SK-N-SH treated with all-trans-retinoic acid at 6 μM for 48 hours (cell line): ENCODE data around the gene CPS1.

ENCODE experiments used
- GLIS3 ChIP-seq: fragments of 250-450 bp; sonication (Bioruptor Pico); IDR thresholded peaks from 2 replicates; pipeline ENCODE4 v1.5.0; 2020; ENCODE audit warnings: mild to moderate bottlenecking, moderate library complexity
- ISL1 ChIP-seq: fragments of 250-450 bp; sonication (Bioruptor Pico); IDR thresholded peaks from 2 replicates; pipeline ENCODE4 v2.1.2; 2022; ENCODE audit warnings: mild to moderate bottlenecking, moderate library complexity
- OSR1 ChIP-seq: fragments of 250-450 bp; sonication (Bioruptor Pico); IDR thresholded peaks from 2 replicates; pipeline ENCODE4 v1.8.0; 2022; ENCODE audit warnings: moderate library complexity, mild to moderate bottlenecking, inconsistent platforms
- PPARA ChIP-seq: fragments of 250-450 bp; sonication (Bioruptor Pico); IDR thresholded peaks from 2 replicates; pipeline ENCODE4 v1.5.0; 2020; ENCODE audit warnings: mild to moderate bottlenecking, borderline replicate concordance
- SNAI2 ChIP-seq: fragments of 250-450 bp; sonication (Bioruptor Pico); IDR thresholded peaks from 2 replicates; pipeline ENCODE4 v1.5.0; 2020; ENCODE audit warnings: mild to moderate bottlenecking, moderate library complexity
- ZFP30 ChIP-seq: fragments of 450-650 bp; formaldehyde crosslinking; IDR thresholded peaks from 2 replicates; pipeline ENCODE4 v1.5.0; 2022; ENCODE audit warnings: mild to moderate bottlenecking, moderate library complexity
- TF ChIP-seq, protein P1 (sequence below): fragments of 250-450 bp; sonication (Bioruptor Pico); IDR thresholded peaks from 2 replicates; pipeline ENCODE4 v1.5.1; 2021; ENCODE audit warnings: mild to moderate bottlenecking, moderate library complexity
- TF ChIP-seq, protein P2 (sequence below): fragments of 250-450 bp; sonication (Bioruptor Pico); IDR thresholded peaks from 2 replicates; pipeline ENCODE4 v1.5.1; 2020; ENCODE audit warnings: low read depth, mild to moderate bottlenecking, moderate library complexity
- TF ChIP-seq, protein P3 (sequence below): fragments of 250-450 bp; sonication (Bioruptor Pico); IDR thresholded peaks from 2 replicates; pipeline ENCODE4 v1.5.0; 2020; ENCODE audit warnings: mild to moderate bottlenecking, moderate library complexity

DNA sequence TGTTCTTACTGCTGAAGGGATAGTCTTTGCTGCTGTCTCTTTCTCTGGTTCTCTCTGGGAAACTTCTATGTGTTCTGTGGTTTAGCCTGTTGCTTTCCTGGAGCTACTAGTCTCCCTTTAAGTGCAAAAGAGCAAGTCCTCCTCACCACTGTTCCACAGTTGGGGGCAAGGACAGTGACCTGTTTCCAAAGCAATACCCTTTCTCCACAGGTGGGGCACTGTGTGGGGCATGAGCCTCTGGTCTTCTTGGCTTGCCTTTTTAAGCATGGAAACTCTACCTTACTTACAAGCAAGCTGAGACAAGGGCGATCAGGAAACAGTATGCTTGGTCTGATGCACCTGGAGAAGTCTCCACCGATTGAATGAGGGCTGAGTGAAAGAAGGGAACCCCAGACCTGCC lies 156.7 kb downstream of the CPS1 start:
- TF ChIP-seq, protein P1, sequence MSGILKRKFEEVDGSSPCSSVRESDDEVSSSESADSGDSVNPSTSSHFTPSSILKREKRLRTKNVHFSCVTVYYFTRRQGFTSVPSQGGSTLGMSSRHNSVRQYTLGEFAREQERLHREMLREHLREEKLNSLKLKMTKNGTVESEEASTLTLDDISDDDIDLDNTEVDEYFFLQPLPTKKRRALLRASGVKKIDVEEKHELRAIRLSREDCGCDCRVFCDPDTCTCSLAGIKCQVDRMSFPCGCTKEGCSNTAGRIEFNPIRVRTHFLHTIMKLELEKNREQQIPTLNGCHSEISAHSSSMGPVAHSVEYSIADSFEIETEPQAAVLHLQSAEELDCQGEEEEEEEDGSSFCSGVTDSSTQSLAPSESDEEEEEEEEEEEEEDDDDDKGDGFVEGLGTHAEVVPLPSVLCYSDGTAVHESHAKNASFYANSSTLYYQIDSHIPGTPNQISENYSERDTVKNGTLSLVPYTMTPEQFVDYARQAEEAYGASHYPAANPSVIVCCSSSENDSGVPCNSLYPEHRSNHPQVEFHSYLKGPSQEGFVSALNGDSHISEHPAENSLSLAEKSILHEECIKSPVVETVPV (CRISPR knock-in tag), result no peak
- TF ChIP-seq ISL1 (no peak), PPARA (CRISPR knock-in tag) (no peak), GLIS3 (no peak), ZFP30 (CRISPR knock-in tag) (no peak), SNAI2 (CRISPR knock-in tag) (no peak), OSR1 (CRISPR knock-in tag) (no peak)
- TF ChIP-seq, protein P2, sequence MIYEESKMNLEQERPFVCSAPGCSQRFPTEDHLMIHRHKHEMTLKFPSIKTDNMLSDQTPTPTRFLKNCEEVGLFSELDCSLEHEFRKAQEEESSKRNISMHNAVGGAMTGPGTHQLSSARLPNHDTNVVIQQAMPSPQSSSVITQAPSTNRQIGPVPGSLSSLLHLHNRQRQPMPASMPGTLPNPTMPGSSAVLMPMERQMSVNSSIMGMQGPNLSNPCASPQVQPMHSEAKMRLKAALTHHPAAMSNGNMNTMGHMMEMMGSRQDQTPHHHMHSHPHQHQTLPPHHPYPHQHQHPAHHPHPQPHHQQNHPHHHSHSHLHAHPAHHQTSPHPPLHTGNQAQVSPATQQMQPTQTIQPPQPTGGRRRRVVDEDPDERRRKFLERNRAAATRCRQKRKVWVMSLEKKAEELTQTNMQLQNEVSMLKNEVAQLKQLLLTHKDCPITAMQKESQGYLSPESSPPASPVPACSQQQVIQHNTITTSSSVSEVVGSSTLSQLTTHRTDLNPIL (CRISPR knock-in tag), result no peak
- TF ChIP-seq, protein P3, sequence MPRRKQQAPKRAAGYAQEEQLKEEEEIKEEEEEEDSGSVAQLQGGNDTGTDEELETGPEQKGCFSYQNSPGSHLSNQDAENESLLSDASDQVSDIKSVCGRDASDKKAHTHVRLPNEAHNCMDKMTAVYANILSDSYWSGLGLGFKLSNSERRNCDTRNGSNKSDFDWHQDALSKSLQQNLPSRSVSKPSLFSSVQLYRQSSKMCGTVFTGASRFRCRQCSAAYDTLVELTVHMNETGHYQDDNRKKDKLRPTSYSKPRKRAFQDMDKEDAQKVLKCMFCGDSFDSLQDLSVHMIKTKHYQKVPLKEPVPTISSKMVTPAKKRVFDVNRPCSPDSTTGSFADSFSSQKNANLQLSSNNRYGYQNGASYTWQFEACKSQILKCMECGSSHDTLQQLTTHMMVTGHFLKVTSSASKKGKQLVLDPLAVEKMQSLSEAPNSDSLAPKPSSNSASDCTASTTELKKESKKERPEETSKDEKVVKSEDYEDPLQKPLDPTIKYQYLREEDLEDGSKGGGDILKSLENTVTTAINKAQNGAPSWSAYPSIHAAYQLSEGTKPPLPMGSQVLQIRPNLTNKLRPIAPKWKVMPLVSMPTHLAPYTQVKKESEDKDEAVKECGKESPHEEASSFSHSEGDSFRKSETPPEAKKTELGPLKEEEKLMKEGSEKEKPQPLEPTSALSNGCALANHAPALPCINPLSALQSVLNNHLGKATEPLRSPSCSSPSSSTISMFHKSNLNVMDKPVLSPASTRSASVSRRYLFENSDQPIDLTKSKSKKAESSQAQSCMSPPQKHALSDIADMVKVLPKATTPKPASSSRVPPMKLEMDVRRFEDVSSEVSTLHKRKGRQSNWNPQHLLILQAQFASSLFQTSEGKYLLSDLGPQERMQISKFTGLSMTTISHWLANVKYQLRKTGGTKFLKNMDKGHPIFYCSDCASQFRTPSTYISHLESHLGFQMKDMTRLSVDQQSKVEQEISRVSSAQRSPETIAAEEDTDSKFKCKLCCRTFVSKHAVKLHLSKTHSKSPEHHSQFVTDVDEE, result no peak
